ENCODE results near the gene GABARAPL2.

- TF ChIP-seq CTCF (IDR thresholded peaks at IDR 0.05), result no peak
- no peak for TF ChIP-seq REST (IDR thresholded peaks at IDR 0.05; ENCODE audit: insufficient read depth in 1 of 2, low read depth in 2 of 2, low read length in 1 of 2)
- TF ChIP-seq POLR2AphosphoS5 (IDR thresholded peaks at IDR 0.05; ENCODE audit: low read depth, low read length), result no peak
- TF ChIP-seq TCF7L2 (IDR thresholded peaks at IDR 0.05; ENCODE audit: low read depth, low read length), result no peak
- no peak for TF ChIP-seq SIN3A (IDR thresholded peaks at IDR 0.05; ENCODE audit: borderline replicate concordance, insufficient read depth, low read depth, low read length)
Observed at GRCh38 chr16:75546293-75546692, 19.9 kb upstream of the GABARAPL2 start.

Data from Panc1 (cell line).